Activated CD8-positive, alpha-beta memory T cell treated with anti-CD3 and anti-CD28 coated beads for 48 hours (primary cell): ENCODE measurements around the gene FLNB.

Experiments used
- DNase-seq, 3 experiments: peaks; one replicate each; pipeline ENCODE4 v3.0.0-alpha.2; 2020; ENCODE audit warnings: low read depth in 2 of 3, low spot score in 2 of 3

The FLNB gene

DNA sequence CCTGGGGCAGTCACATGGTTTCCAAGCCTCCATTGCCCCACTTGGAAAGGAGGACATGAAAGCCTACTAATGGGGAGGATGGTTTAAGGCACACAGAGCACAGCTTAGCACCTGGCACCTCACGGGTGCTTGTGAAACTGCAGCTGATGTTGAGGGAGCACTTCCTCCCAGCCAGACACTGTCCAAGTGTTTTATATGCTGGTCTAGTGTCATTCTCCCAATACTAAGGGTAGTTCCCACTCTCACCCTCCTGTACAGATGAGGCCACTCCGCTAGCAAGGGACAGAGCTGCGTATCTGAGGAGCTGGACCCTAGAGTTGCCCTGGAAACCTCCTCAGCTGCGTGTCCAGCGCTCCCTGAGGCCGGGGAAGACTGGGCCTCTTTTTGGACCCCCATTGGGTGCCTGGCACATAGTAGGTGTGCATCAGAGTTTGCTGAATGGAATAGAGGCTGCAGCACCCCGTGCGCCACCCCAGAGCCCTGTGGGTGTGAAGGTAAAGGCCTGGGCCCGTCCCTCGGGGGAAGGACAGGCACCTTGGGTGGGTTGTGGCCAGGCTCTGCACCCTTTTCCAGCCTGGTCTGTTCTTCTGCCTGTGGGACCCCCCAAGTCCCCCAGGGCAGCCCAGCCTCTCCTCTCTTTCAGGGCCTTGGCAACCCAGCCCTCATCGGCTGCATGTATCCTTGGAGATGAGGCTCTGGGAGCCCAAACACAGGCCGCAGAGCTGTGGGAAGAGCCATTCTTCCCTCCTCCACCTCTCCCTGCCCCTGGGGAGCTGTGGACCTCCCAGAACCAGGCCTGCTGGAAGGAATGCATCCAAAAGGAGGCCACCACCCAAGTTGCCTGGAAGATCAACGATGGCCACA is 171.2 kb downstream of the FLNB start:
- no peak for DNase-seq

DNA sequence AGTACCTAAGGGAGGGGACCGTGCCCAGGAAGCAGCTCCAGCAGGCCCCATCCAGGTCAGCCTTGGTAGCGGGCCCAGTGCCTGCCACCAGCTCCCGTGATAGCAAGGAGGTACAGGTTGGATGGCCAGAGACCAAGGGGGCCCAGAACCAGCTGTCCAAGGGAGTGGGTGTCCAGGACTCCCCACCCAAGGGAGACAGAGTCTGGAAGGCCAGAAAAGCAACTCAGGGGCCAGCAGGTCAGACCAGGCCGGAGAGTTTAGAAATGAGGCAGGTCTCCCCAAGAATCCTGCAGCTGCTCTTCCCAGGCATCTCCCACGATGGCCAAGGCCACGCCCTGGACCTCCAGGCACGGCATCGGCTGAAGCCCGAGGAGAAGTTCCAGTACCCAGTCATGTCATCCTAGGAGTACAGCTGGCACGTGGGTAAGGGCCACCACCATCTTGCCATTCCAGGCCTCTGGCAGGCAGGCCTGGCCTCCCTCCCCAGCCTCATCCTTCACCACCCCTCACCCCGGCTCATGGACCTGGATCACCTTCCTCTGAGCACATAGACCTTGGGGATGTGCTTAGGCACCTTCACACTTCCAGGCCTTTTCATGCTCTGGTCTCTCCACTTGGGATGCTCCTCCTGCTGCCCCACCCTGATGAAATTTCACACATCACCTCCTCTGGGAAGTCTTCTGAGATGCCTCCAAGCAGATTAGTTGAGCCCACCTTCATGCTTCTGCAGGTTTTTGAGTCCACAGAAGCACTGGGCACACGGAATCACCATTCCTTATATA is 172.1 kb downstream of the FLNB start:
- DNase-seq: no peak

DNA sequence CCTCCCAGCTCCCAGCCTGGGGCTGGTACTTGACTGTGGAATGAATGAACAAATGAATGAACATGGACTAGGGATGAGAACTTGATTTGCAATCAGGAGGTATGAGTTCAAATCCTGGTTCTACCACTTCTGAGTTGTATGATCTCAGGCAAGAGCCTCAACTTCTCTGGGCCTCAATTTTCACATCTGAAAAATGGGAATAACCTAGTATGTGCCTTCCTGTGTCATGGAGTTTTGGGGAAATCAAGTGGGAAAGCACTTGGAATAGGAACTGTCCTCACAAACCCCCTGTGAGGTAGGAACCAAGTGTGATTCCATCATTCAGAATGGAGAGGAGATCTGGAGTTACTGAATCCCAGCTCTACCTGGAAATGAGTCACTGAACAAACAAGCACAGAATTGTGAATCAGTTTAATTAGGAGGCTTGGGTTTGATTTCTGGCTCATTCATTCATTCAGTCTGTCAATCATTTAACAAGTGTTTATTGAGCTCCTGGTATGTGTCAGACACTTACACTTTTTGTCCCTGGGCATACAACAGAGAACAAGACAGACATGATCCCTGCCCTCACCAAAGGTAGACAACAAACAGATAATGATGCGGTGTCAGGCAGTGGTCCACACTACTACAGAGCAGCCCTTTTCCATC is 172.8 kb downstream of the FLNB start:
- DNase-seq: no peak

DNA sequence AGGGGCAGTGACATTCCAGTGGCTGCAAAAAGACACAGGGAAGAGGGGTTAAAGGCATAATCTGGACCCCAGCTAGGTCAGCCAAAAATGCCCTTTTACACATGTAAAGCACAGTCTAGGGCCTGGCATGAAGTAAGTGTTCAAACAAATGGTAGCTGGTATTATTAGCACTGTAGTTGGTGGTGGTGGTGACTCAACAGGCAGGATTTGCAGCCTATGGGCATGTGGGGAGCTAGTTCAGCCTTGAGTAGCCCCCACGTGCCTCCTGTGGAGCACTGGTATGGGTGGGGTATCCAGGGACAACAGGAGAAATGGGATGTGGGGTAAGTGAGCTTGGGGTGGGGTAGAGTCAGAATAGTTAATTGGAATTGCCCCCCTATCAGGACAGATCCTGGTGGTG is 175.0 kb downstream of the FLNB start:
- no peak for DNase-seq

DNA sequence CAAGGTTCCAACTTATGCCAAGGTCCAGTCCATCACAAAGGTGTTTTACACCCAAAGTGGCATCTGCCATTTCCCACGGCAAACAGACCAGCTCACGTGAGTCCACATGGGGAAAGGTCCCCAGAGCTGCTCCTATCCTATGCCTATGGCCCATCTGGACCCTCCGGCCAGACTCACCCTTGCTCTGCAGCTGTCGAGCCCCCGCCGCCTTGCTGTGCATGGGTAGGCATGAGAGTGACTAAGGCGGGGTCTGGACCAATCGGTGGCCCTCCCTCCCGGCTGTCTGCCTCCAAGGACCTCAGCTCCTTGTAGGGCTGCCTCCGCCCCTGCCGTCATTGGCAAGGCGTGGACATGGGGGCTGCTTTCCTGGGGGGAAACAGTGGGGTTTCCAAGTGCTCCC is 175.7 kb downstream of the FLNB start:
- no peak for DNase-seq

DNA sequence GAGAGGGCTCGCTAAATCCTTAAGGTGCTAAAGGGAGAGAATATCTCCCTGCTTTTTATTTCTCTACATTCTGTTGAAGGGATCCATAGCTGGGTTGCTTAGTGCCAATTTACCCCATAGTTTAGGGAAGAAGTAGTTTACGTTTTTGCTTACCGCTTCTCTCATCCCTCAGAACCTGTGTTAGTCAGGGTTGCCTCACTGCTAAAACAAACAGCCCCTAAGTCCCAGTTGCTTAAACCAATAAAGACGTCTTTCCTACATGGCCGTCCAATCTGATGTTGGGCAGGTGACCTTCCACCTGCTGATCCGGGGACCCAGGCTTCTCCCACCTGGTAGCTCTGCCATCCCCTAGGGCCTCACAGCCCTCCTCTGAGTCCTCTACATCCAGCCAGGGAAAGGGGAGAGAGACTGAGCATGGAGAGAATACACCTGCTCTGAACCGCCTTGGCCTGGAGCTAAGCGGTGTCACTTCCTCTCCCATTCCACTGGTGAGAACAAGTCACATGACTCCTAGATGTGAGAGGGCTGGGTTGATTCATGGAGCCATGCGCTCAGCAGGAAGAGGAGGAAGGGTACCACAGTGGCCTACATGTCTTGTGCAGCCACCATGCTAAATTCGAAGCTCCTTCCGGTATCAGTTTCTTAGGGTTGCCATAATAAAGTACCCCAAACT is 176.2 kb downstream of the FLNB start:
- DNase-seq: no peak

DNA sequence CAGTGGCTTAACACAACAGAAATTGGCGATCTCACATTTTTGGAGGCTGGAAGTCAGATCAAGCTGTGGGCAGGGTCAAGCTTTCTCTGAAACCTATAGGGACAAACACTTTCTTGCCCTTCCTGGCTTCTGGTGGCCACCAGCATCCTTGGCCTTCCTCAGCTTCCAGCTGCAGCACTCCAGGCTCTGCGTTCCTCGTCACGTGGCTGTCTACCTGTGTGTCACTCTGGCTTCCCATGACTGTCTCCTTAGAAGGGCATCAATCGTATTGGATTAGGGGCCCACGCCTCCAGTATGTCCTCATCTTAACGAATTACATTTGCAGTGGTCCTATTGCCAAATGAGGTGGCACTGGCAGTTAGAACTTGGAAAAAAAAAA is 176.7 kb downstream of the FLNB start:
- no peak for DNase-seq

DNA sequence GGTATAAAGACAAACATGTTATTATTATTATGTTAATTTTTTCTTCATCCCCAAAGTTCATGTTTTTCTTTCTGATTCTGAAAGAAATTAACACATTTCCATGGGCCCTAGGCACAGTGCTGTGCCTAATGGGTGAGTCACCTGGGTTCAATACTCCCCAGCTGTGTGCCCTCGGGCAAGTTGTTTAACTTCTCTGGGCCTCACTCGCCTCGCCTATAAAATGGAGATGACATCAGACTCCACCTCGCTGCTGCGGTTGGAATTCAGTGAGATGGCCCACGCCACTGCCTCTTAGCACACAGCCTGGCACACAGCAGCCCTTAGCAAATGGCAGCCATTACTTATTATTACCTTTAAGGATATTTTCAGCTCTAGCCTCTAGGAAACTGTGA is 179.9 kb downstream of the FLNB start:
- no peak for DNase-seq

DNA sequence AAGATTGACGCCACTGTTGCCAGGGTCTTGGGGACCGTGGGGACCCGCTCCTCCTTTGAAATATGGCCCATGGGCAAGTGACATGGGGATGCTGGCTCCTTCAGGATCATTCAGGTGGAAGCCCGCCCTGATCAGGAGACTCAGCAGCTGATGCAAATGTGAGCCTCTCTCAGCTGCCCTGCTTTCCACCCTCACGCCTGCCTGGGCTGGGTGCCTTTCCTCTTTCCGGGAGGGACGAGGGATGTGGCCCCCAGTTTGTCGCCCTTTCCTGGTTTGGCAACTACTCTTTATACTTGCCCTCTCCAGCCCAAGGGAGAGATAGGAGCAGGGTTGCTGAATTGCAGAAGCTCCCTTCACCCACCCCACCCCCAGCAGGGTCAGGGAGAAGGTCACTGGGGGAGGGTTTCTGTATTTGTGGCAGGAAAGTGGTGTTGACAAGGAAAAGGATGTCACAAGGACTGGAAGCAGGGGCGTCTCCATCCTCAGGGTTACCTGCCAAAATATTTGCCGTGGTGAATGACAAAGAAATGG is 180.8 kb downstream of the FLNB start:
- DNase-seq: no peak

DNA sequence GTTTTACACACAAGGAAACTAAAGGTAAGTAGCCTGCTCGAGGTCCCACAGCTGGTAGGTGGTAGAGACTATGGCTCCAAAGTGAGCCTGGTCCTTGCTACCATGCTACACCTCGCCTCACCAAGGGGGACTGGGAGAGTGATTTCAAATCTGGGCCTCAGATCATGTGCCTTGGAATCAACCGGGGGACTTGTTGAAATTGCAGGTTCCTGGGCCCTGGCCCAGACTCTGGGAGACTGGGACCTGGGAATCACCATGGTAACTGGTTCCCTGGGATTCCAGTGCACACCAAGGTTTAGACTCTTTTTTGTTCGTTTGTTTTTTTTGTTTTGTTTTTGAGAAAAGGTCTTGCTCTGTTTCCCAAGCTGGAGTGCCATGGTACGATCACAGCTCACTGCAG is 181.5 kb downstream of the FLNB start:
- DNase-seq: no peak

DNA sequence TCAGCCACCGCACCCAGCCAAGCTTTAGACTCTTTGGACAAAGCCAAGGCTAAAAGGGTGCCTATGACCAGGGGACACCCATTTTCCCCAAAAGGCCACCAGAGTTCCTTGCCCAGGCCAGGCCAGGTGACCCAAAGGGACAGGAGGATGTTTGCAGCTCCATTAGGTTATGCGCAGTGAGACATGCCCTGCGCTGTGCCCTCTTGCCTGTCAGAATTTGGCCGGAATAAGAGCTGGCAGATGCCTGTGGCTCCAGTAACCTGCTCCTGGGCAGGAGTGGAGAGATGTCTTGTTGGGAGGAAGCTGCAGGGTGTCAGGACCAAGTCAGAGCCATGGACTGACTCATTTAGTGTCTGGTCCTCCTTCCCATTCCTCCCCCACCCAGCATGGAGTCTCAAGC is 182.1 kb downstream of the FLNB start:
- no peak for DNase-seq

DNA sequence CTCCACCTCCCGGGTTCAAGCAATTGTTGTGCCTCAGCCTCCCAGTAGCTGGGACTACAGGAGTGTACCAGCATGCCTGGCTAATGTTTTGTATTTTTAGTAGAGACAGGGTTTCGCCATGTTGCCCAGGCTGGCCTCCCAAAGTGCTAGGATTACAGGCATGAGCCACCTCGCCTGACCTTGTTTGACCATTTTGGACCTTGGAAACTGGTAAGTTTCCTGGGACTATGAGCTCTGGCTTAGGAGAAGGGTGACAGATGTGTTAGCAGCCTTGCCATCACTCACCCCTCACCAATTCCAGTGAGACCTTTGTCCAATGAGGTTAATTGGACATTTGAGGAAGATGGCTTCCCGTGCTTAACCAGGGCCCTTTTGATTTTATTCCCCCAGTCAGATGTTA is 182.7 kb downstream of the FLNB start:
- no peak for DNase-seq

DNA sequence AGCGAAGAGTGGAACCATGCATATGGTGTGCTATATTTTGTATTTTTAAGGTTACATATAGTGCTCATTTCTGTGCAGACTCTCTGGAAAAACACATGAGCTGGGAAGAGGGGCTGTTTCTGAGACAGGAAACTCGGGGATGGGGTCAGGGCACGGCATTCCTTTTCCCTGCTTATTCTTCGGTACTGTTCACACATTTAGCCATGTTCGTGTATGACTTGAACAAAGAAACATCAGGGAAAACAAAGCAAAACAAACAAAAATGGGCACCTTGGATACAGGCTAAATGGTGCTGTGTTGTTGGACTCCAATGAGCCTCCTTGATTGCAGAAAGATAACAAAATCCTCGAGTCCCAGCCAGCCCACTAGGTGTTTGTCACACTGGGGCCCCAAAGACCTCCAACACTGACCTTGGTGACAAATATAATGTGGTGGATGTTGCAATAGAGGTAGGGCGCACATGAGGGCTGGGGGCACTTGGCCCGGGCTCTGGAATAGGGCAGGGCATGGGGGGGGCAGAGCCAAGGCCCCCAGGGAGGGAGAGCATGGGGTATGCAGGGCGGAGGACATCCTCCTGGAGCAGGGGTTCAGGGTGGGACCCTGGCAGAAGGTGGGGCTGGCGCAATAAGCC is 183.3 kb downstream of the FLNB start:
- no peak for DNase-seq

DNA sequence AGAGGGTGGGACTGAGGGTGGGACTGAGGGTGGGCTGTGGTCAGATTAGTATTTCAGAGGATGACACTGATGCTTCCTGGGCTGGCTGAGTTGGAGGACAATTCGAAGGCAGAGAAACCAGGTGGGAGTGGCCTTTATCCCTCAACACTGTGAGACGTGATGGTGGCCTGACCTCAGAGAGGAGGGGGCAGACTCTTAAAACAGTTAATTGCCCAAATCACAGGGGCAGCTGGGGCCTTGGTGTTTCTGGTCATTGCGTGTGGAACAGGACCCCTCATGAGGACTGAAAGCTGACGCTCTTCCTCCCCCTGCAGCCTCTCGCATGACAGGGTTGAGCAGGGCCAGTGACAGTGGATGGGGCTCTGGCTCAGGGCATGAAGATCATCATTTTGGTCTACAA is 183.8 kb downstream of the FLNB start:
- DNase-seq: no peak

DNA sequence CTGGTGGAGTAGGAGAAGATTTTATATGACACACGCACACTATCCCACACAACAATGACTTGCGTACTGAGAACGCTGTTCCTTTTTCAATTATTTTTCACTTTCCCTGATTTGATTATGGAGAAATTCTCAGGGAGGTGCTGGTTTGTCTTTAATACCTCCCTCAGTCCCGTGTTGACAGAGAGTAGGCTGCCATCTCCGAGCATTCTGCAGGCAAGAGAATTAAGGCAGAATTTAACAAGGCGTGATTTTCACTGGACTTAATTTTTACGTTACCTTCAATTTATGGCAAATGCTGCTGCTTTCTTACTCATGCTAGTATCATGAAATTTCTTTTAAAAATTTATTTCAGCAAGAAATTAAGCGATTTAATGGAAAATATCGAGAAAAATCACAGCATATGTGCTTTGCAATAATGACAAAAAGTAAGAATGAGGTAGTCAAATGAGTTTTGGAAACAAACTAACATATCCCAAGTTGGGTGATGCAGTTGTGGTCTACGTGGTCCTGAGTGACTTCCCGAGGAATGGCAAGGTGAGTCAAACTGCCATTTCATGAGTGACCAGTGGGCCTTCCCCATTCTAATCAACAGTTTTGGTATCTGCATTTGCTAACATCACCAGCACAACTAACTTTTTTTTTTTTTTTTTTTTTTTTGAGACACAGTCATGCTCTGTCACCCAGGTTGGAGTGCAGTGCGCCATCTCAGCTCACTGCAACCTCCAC is 185.6 kb downstream of the FLNB start:
- no peak for DNase-seq

DNA sequence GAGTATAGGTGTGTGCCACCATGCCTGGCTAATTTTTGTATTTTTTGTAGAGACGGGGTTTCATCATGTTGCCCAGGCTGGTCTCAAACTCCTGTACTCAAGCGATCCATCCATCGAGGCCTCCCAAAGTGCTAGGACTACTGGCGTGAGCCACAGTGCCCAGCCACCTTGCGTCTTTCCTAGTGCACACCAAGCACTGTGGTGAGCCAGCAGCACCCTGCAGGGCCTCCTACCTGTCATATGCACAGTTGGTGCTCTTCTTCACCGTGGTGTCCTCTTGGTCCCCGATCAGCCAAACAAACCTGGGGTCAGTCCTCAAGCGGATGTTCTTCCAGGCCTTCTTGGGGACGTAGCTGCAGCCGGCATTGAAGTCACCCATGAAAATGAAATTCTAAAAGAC is 189.4 kb downstream of the FLNB start:
- no peak for DNase-seq

DNA sequence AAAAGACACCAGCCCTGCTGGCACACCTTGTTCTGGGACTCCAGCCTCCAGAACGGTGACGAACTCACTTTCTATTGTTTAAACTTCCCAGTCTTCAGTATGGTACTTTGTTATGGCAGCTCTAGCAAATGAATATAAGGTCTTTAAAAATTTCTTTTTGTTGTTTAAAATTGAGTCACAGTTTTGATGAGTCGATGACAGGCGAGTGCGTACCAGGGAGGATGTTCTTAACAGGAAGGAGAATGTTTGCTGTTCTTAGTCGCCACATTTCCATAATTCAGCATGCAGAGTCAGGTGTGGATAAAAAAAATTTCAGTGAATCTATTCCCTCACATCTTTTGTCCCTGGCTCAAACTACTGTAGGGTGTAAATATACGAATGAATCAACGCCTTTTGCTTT is 190.1 kb downstream of the FLNB start:
- no peak for DNase-seq

DNA sequence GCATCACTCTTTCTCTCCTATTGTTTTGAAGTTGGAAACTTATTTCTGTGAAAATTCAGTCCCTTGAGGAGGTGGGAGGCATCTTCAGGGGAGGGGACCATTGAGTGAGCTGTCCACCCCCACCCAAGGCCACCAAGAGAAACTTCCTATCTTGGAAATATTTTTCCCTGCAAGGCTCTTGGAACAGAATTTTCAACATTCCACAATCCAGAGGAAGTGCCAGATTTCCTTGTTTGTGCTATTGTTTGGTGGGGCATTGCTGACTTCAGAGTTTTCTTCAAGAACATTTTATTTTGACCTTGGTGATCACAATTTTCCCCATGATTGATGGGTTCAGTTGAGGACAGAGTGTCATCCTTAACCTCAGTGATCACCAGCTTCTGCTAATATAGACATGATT is 190.6 kb downstream of the FLNB start:
- DNase-seq: no peak

DNA sequence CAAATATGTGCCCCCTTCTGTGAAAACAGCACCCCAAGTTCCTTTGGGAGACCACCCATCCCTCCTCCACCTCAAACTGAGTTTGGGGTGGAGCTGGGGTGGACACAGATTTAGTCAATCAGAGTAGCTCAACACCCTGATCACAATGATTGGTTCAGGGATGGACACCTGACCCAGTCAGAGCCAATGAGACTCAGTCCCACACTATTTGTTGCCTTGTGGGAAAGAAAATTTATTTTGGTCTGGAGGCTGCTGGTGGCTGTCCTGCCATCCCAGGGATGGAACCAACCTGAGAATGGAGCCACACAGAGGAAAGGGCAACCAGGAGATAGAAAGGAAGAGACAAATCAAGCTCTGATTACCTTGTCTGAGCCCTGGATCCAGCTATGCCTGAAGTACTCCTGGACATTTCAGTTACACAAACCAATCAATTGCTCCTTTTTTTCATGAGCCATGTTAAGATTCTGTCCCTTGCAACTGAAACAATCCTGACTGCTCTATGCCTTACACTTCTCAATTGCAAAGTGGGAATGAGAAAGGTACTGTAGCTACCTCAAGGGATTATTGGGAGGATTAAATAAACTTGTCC is 192.0 kb downstream of the FLNB start:
- no peak for DNase-seq

DNA sequence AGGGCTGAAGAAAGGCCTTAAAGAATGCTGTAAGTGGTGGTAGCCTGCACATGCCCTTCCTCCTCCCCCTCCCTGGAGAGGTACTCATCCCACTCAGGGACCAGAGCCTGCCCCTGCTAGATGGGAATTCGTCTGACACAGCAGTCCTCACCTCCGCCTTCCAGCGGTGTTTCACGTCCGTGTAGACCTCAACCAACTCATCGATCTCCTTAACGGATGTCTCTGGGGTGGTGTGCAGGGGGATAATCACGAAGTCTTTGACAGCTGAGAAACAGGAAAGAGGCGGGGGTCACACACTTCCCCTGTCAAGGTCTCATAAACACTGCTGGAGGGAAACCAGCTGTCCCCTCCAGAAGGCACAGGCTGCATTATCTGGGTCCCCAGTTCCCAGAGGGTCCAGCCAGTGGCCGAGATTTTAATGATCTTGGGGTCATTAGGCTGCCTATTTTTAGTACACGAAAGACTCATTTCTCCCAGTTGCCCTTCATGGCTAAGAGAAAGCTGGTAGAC is 192.7 kb downstream of the FLNB start:
- DNase-seq: no peak
